Natural killer cell treated with Interleukin-12 subunit alpha and Interleukin-12 subunit beta and Interleukin-15 and Interleukin-18, amount 100 ng/mL, for 72 hours (primary cell): Measurements from ENCODE around the gene ISOC2. TPM values are rescaled to one million over a fixed set of nuclear protein-coding genes. Genes with fewer than 3 reads are reported as not detected.

Experiments
- ATAC-seq, 2 donors: fragments of 150-1000 bp; cut with Tn5 transposase in 1 of 2; sonication (Bioruptor Pico), chemical (Tn5 transposase) in 1 of 2; 2 replicates each; pipeline ENCODE4 v1.10.0; 2021
- DNase-seq: peaks from one replicate; pipeline ENCODE4 v3.0.0; 2022; ENCODE audit warnings: low spot score
- H3K27ac Mint-ChIP-seq, 2 donors: 1 replicate in 1 of 2; 2 replicates in 1 of 2; pipeline ENCODE4 v1.8.0; 2022; ENCODE audit warnings: mixed read lengths in 2 of 2, mild to moderate bottlenecking in 1 of 2, moderate library complexity in 1 of 2
- H3K27me3 Mint-ChIP-seq, 2 donors: 1 replicate in 1 of 2; 2 replicates in 1 of 2; pipeline ENCODE4 v1.8.0; 2022; ENCODE audit warnings: mixed read lengths in 2 of 2
- H3K36me3 Mint-ChIP-seq: one replicate; pipeline ENCODE4 v1.8.0; 2022; ENCODE audit warnings: mixed read lengths
- H3K4me1 Mint-ChIP-seq, 2 donors: 1 replicate in 1 of 2; 2 replicates in 1 of 2; pipeline ENCODE4 v1.8.0; 2022; ENCODE audit warnings: low read depth in 2 of 2, mixed read lengths in 2 of 2, mild to moderate bottlenecking in 1 of 2
- H3K4me3 Mint-ChIP-seq: one replicate; pipeline ENCODE4 v1.8.0; 2022; ENCODE audit warnings: mixed read lengths
- H3K9me3 Mint-ChIP-seq: 2 replicates; pipeline ENCODE4 v1.8.0; 2022; ENCODE audit warnings: mixed read lengths
- total RNA-seq, 2 donors: library from RNA; stranded (reverse); gene quantifications; one replicate each; pipeline ENCODE4 v1.2.3, GENCODE V29; 2022

ISOC2 gene
- total RNA-seq, 2 donors from 2014 or later = 25.6 to 45.1 TPM

DNA sequence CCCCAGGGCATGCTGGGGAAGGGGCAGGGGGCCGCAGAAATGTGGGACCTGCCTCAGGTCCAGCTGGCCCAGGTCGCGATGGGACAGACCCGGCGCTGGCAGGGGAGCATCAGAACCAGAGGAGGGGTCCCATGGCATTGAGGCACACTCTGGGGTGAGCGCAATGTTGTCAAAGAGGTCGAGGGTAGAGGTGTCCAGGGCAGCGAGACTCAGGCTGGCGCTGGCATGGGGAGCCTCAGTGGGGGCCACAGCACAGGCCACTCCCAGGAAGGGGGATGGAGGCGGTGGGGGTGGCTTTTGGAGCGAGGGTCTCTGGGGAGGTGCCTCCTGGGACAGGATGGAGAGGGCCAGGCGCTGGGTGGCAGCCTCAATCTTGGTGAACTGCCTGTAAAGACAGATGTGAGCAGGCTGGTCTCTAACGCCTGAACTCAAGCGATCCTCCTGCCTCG lies 2.2 kb upstream of the ISOC2 start:
- H3K4me3 Mint-ChIP-seq = no peak overlapping the region

DNA sequence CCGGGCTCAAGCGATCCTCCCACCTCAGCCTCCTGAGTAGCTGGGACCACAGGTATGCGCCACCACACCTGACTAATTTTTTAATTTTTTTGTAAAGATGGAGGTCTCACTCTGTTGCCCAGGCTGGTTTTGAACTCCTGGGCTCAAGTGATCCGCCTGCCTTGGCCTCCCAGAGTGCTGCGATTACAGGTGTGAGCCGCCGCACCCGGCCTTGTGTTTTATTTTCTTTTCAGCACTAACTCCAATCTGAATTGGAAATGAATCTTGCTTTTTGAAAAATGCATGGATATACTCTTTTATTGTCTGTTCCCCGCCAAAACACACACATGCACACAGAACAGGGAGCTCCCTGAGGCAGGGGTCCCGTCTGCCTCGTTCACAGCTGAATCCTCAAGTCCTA lies 1.3 kb upstream of the ISOC2 start:
- H3K9me3 Mint-ChIP-seq = no peaks in the 10 kb centered on the region
- H3K36me3 Mint-ChIP-seq = no peaks in the 10 kb centered on the region
- peaks cover 17 to 23% of the 10 kb centered on the region in 2 donors for H3K4me1 Mint-ChIP-seq
- peak overlapping the region; percentile 42 to 68 for H3K27ac Mint-ChIP-seq
- ATAC-seq = no peak
- DNase-seq = no peak
- peak overlapping the region; percentile 87 for H3K4me3 Mint-ChIP-seq
- no peaks in the 10 kb centered on the region for H3K27me3 Mint-ChIP-seq

More for the DNA sequence above, 2.2 kb upstream of the ISOC2 start:
- Mint-ChIP-seq H3K4me1 (peaks cover 17 to 23% of the 10 kb centered on the region in 2 donors), H3K9me3 (no peaks in the 10 kb centered on the region), H3K27ac (no peak overlapping the region), H3K36me3 (no peaks in the 10 kb centered on the region), H3K27me3 (no peaks in the 10 kb centered on the region)
- ATAC-seq (no peak), DNase-seq (no peak)

DNA sequence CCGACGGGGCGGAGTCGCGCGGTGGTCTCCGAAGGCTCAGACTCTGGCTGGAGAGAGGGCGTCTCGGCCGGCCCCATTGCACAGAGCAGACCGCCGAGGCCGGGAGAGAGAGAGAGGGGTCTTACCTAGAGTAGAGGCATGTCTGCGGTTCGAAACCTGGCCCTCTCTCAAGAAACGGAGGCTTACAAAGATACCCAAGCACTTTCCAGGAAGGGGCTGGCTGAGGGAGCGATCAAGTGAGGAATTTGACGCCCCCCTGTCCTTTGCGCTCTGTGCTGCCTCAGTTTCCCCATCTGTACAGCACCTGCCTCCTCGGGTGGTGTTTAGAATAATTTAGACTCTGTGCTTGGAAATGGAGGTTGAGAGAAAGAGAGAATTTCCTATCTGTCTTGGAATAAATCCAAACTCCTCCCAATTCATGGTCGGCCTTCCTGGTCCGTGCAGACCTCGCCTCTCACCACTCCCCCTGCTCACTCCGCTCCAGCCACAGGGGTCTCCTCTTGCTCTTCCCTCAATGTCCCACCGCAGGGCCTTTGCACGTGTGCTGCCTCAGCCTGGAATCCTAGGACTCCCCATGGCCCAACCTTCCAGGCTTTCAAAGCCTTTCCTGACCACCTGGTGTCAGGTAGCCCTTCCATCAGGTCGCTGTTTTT lies 658 bp upstream of the ISOC2 start:
- no peak for ATAC-seq
- H3K4me1 Mint-ChIP-seq = peaks cover 17 to 23% of the 10 kb centered on the region in 2 donors
- H3K9me3 Mint-ChIP-seq = no peaks in the 10 kb centered on the region

DNA sequence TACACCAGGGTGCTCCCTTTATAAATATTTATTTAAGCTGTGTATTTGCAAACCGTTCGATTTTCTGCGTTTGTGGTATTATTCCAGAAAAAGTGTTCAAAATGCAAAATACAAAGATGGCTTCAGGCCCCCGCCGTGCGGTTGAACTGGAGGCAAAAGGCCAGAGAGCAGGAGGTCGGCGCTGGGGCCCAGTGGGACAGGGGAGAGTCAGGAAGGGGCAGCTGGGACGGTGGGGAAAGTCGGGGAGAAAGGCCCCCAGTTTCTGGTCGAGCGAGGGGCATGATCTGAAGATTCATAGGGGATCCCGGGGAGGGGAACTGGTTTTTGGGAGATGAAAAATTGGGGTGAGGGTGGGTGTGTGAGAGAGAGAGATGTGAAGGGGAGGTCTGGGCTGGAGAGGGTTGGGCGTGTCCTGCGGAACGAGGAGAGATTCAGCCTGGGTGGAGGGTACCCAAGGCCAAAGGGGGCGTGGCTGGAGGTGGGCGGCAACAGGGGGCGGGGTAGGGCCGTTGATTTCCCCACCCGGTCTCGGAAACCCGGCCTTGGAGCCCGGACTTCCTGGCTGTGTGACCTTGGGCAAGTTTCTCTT lies 678 bp downstream of the ISOC2 start:
- ATAC-seq (peak in 1 of 2 donors; percentile 6), DNase-seq (no peak)
- peak overlapping the region; percentile 87 for H3K4me3 Mint-ChIP-seq
- no peaks in the 10 kb centered on the region for H3K27me3 Mint-ChIP-seq
- peaks cover 17 to 23% of the 10 kb centered on the region in 2 donors for H3K4me1 Mint-ChIP-seq
- no peaks in the 10 kb centered on the region for H3K9me3 Mint-ChIP-seq
- no peaks in the 10 kb centered on the region for H3K36me3 Mint-ChIP-seq
- peak overlapping the region; percentile 42 to 68 for H3K27ac Mint-ChIP-seq

More for the DNA sequence above, 658 bp upstream of the ISOC2 start:
- Mint-ChIP-seq H3K27me3 (no peaks in the 10 kb centered on the region), H3K36me3 (no peaks in the 10 kb centered on the region), H3K4me3 (peak overlapping the region; percentile 87), H3K27ac (peak overlapping the region; percentile 42 to 68)
- DNase-seq = no peak

DNA sequence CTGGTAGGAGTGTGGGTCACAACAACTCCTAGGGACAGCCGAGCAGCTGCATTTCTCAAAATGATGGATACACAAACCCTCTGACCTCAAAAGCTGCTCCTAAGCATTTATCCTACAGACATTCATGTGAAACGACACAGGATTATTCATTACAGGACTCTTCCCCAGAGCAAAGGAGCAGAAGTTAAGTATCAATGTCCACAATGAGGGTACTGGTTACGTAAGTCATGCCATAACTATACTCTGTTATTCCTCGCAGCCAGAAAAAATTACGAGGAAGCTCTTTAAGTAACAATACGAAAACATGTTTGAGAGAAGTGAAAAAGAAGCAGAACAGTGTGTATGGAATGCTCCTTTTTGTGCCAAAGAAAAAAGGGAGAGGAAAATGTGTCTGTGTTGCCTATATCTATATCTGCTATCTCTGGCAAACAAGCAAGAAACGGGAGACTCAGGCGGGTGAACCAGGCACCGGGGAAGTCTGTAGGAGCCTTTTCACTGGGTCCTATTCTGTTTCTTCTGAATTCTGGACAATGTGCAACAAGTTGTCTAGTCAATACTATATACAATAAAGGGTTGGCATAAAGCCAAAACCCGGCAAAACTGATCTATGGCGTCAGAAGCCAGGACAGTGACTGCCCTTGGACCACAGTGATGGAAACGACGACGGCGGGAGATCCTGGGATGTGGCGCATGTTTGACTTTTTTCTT lies 1.3 kb downstream of the ISOC2 start:
- DNase-seq (no peak), ATAC-seq (no peak)
- Mint-ChIP-seq H3K4me3 (peak overlapping the region; percentile 87), H3K9me3 (no peaks in the 10 kb centered on the region), H3K27me3 (no peaks in the 10 kb centered on the region), H3K36me3 (no peaks in the 10 kb centered on the region), H3K4me1 (peaks cover 17 to 23% of the 10 kb centered on the region in 2 donors), H3K27ac (peak overlapping the region; percentile 42 to 68)

DNA sequence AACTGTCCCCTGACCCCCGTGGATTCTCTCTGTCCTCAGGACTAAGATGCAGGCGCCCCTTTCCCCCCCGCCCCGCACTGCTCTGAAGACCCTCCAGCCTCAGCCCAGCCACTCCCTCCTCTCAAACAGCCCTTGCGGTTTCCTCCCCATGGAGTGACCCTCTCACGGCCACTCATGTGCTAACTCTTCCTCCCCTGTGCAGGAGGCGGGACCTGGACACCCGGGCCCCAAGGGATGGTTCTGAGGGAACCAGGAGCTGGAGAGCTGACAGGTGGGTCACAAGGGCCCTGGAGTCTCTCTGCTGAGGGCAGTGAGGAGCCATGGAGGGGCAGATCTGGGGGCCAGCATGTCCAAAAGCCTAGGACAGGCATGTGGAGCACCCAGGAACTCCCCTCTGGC lies 1.9 kb downstream of the ISOC2 start:
- no peak for DNase-seq
- Mint-ChIP-seq H3K4me3 (no peak overlapping the region), H3K4me1 (peaks cover 17 to 26% of the 10 kb centered on the region in 2 donors), H3K27me3 (no peaks in the 10 kb centered on the region), H3K9me3 (no peaks in the 10 kb centered on the region), H3K36me3 (no peaks in the 10 kb centered on the region), H3K27ac (no peak overlapping the region)
- no peak for ATAC-seq

DNA sequence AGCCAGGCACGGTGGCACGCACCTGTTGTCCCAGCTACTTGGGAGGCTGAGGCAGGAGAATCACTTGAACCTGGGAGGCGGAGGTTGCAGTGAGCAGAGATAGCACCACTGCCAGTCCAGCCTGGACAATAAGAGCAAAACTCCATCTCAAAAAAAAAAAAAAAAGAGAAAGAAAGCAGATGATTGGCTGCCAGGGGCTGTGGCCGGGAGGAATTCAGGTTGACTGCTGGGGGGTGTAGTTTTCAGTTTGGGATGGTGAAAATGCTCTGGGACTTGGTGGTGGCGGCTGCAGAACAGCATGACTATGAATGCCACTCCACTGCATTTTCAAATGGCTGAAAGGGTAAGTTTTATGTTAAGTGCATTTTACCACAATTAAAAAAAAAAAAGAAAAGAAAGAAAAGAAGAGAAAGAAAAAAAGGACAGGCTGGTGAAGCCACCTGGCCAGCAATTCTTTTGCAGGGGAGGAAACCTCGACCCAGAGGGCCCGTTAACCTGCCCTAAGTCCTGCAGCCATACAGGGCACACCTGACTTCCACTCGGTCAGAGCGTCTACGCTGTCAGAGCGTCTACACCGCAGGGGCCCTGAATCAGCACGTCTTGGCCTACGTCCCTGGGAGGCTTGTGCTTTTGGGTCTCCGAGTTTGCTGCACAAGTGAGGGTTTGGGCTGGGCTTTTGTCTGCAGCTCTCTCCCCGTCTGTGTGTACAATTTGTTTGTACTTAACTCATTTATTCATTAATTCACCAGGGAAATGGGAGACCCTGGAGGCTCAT lies 3.6 kb downstream of the ISOC2 start:
- peaks cover 3 to 12% of the 10 kb centered on the region in 2 donors for H3K27me3 Mint-ChIP-seq

DNA sequence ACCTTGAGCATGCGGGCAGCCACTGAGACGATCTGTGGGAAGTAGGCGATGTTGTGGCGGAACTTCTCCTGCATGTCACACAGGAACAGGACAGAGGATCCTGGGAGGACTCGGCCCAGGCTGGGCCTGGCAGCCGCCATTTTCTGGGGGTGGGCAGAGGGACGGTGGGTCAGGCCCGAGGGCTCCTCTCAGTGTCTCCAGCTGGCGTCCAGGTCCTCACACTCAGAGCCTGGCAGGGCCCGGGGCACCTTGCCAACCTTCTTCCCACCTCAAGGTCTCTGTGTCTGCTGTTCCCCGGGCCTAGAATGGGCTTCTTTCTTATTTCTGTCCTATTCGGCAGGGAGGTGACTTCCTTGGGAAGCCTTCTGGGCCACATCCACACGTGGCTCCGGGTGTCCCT lies 5.1 kb downstream of the ISOC2 start:
- H3K4me3 Mint-ChIP-seq = no peak overlapping the region
- DNase-seq = no peak
- H3K4me1 Mint-ChIP-seq = peaks cover 11 to 29% of the 10 kb centered on the region in 2 donors
- peaks cover 10 to 19% of the 10 kb centered on the region in 2 donors for H3K27me3 Mint-ChIP-seq
- no peaks in the 10 kb centered on the region for H3K9me3 Mint-ChIP-seq
- no peak overlapping the region for H3K27ac Mint-ChIP-seq
- ATAC-seq = no peak
- no peaks in the 10 kb centered on the region for H3K36me3 Mint-ChIP-seq

More for the DNA sequence above, 3.6 kb downstream of the ISOC2 start:
- Mint-ChIP-seq H3K27ac (no peak overlapping the region), H3K4me1 (peaks cover 17 to 34% of the 10 kb centered on the region in 2 donors), H3K4me3 (no peak overlapping the region), H3K36me3 (no peaks in the 10 kb centered on the region), H3K9me3 (no peaks in the 10 kb centered on the region)
- ATAC-seq (no peak), DNase-seq (no peak)

DNA sequence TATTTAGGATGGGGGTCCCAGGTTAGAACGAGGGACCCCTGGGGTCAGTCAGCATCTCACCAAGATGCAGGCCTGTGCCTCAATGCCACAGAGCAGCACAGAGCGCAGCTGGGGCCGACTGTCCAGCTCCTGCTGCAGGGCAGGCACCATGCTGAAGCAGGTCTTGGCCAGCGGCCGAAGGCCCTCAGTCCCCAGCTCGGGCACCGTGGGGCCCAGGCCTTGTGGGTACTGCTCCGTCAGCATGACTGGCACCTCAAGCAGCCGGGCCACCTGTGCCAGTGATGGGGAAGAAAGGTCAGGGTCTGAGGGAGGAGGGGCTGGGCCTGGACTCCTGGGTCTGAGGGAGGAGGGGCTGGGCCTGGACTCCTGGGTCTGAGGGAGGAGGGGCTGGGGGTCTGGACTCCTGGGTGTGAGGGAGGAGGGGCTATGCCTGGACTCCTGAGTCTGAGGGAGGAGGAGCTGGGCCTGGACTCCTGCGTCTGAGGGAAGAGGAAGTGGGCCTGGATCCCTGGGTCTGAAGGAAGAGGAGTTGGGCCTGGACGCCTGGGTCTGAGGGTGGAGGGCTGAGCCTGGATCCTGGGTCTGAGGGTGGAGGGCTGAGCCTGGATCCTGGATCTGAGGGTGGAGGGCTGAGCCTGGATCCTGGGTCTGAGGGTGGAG lies 5.7 kb downstream of the ISOC2 start:
- Mint-ChIP-seq H3K9me3 (no peaks in the 10 kb centered on the region), H3K4me3 (no peak overlapping the region), H3K4me1 (peaks cover 11 to 28% of the 10 kb centered on the region in 2 donors), H3K27me3 (peaks cover 12 to 22% of the 10 kb centered on the region in 2 donors), H3K27ac (no peak overlapping the region), H3K36me3 (no peaks in the 10 kb centered on the region)
- DNase-seq = no peak
- ATAC-seq = no peak

DNA sequence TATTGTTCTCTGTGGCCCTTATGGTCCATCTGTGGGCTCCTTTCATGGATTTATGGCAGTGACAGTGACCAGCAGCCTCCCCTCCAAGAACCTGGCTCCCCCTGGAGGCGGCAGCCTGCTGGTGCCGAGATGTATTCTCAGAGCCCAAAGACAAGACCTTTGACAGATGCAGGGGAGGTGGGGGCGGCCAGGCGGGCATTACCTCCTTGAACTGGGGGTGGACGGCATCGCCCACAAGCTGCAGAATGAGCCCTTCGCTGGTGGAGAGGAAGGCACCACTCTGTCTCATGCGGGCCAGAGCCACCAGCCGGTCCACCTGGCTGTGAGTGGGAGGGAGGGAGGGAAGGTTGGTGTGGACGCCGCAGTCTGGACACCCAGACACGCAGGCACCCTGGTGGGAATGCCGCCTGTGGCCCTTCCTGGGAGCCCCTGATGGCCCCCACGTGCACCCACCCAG lies 6.6 kb downstream of the ISOC2 start:
- no peak for ATAC-seq
- DNase-seq = no peak
- H3K27ac Mint-ChIP-seq = no peak overlapping the region
- no peak overlapping the region for H3K4me3 Mint-ChIP-seq
- peaks cover 6 to 25% of the 10 kb centered on the region in 2 donors for H3K4me1 Mint-ChIP-seq
- H3K36me3 Mint-ChIP-seq = no peaks in the 10 kb centered on the region
- H3K9me3 Mint-ChIP-seq = no peaks in the 10 kb centered on the region
- peaks cover 16 to 29% of the 10 kb centered on the region in 2 donors for H3K27me3 Mint-ChIP-seq

DNA sequence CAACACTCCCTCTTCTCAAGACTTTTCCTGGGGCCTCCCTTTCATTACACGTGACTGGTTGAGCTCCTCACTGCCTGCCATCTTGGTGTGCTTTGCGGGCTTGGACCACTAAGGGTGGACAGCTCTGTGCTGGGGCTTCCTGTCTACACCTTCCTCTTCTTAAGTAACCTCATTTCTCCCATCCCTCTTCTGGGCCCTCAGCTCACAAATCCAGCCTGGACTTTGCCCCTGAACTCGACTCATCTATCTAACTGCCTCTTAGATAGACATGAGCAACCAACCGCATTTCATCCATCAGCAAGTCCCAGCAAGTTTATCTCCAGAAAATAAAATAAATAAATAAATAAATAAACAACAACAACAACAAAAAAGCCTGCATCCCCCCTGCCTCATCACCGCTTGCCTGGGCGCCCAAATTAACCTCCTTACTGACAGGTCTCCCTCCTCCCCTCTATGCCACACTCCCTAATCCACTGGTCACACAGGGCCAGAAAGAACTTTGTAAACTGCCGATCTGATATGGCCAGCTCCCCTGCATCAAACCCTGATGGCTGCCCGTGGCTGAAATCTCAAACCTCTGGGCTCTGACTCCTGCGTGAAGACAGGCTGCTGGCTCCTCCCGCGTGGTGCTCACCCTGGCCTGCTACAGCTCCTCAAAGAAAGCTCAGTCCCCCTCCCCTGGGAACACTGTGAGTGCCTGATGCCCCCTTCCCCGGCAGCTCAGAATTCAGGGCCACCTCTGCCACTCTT lies 7.8 kb downstream of the ISOC2 start:
- H3K9me3 Mint-ChIP-seq = no peaks in the 10 kb centered on the region
- no peaks in the 10 kb centered on the region for H3K36me3 Mint-ChIP-seq
- peaks cover 16 to 29% of the 10 kb centered on the region in 2 donors for H3K27me3 Mint-ChIP-seq
- H3K4me3 Mint-ChIP-seq = no peak overlapping the region
- peaks cover 6 to 23% of the 10 kb centered on the region in 2 donors for H3K4me1 Mint-ChIP-seq
- H3K27ac Mint-ChIP-seq = no peak overlapping the region
- ATAC-seq (no peak), DNase-seq (no peak)

DNA sequence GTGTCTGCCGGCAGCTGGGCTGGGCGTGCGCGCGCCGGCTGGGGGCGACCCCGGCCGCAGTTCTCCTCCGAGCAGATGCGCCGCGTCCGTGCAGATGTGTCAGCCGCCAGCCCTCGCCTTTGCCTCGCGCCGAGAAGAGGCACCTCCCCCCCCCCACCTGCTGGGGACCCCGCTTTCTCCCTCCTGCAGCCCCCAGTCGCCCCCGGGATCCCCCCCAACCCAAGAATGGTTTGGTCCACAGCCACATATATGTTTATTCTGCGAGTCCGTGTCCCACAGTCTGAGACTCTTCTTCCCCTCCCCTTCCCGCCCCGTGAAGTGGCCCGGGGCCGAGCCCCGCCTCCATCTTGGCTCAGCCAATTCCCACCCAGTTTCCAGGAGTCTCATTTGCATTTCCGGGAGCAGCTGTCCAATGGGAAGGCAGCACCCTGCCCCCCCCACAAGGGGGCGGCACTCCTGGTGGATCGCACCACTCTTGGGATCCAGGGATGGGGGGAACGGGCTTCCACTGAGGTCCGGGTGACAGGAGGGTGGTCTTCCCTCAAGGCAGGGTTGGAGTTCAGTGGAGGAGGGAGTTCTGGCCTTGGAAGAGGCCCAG lies 8.6 kb downstream of the ISOC2 start:
- no peak overlapping the region for H3K4me3 Mint-ChIP-seq

More for the DNA sequence above, 8.6 kb downstream of the ISOC2 start:
- peaks cover 16 to 29% of the 10 kb centered on the region in 2 donors for H3K27me3 Mint-ChIP-seq
- H3K27ac Mint-ChIP-seq = no peak overlapping the region
- ATAC-seq (peak; percentile 61 to 82), DNase-seq (no peak)
- H3K9me3 Mint-ChIP-seq = no peaks in the 10 kb centered on the region
- peaks cover 6 to 22% of the 10 kb centered on the region in 2 donors for H3K4me1 Mint-ChIP-seq
- no peaks in the 10 kb centered on the region for H3K36me3 Mint-ChIP-seq
